Measurements from ENCODE around the gene VPS54. TPM values are rescaled to one million over a fixed set of nuclear protein-coding genes. Genes with fewer than 3 reads are reported as not detected.

VPS54 gene
- total RNA-seq, 4 donors from 2014 or later, result 19.0 to 24.1 (median 23.4) TPM

DNA sequence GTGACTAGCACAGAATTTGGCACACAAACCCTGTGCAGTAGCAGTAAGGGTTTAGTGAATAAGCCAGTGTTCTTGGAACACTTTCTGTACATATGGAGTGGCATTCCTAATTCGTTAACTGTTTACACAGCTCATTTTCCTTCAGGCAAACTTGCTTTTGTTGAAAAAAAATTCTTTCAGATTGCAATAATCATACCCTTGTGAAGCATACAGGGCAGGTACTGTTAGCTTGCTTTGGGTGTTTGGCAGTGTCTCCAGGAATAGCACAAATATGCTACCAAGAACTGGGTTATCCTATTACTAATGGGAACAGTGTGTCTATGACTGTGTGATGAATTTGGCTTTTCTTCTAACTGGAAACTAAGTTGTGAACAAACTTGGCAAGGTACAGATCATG lies 144.1 kb downstream of the VPS54 start:
- H3K9me3 ChIP-seq, result no peaks in the 10 kb centered on the region
- peaks cover 0 to 16% (median 6%) of the 10 kb centered on the region in 4 donors for H3K36me3 ChIP-seq
- 41% methylated on average over 1 of the region's 1 CpG for WGBS
- peaks cover 54 to 69% (median 64%) of the 10 kb centered on the region in 4 donors for H3K4me1 ChIP-seq
- H3K4me3 ChIP-seq, result no peak overlapping the region
- no peak for DNase-seq (ENCODE audit: extremely low spot score)
- H3K27ac ChIP-seq (replicated peaks in 1 of 4), result peak overlapping the region; percentile 64 to 81 (median 74)
- peak in 1 of 2 donors; percentile 67 for TF ChIP-seq POLR2AphosphoS5 (IDR thresholded peaks at IDR 0.05)
- TF ChIP-seq POLR2A (IDR thresholded peaks at IDR 0.05; ENCODE audit: low read depth), result no peak
- TF ChIP-seq EP300 (IDR thresholded peaks at IDR 0.05), result peak; percentile 61
- TF ChIP-seq, protein P1, sequence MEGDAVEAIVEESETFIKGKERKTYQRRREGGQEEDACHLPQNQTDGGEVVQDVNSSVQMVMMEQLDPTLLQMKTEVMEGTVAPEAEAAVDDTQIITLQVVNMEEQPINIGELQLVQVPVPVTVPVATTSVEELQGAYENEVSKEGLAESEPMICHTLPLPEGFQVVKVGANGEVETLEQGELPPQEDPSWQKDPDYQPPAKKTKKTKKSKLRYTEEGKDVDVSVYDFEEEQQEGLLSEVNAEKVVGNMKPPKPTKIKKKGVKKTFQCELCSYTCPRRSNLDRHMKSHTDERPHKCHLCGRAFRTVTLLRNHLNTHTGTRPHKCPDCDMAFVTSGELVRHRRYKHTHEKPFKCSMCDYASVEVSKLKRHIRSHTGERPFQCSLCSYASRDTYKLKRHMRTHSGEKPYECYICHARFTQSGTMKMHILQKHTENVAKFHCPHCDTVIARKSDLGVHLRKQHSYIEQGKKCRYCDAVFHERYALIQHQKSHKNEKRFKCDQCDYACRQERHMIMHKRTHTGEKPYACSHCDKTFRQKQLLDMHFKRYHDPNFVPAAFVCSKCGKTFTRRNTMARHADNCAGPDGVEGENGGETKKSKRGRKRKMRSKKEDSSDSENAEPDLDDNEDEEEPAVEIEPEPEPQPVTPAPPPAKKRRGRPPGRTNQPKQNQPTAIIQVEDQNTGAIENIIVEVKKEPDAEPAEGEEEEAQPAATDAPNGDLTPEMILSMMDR (IDR thresholded peaks at IDR 0.05), result no peak
- intact Hi-C loops (cut with DNase I), result no loop called here
- H3K27me3 ChIP-seq, result no peaks in the 10 kb centered on the region

DNA sequence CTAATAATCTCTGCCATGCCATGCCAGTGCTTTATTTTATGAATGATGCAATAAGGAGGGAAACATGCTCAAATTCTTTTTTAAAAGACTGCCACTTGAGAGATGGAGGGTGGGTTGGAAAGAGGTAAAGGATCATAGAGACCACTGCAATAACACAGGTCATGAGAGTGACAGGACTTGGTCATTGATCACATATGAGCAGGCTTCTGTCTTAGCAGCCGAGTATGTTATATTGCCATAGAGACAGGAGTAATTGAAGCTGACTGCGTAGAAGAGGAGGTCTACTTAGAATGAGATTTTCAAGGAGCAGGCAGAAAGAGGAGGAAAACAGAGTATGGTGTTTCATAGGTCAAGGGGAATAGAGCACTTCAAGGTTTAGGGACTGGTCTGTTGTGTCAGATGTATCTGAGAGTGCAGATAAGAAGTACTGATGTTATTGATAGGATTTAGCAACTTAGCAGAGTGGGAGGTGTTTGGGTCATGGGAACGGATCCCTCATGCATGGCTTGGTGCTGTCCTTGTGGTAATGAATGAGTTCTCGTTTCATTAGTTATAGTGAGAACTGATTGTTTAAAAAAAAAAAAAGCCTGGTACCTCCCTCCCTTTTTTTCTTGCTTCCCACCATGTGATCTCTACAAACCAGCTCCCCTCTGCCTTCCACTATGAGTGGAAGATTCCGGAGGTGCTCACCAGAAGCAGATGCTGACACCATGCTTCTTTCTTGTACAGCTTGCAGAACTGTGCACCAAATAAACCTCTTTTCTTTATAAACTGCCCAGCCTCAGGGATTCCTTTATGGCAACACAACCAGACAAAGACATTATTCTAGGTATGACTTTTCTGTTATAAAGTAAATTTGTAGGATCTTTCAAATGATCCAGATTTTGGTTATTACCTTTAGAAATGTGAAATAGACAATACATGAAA lies 144.8 kb downstream of the VPS54 start:
- intact Hi-C loops (cut with DNase I), result no loop called here
- TF ChIP-seq, protein P1 (IDR thresholded peaks at IDR 0.05), result no peak
- TF ChIP-seq EP300 (IDR thresholded peaks at IDR 0.05), result no peak
- TF ChIP-seq POLR2AphosphoS5 (IDR thresholded peaks at IDR 0.05), result no peak
- TF ChIP-seq POLR2A (IDR thresholded peaks at IDR 0.05; ENCODE audit: low read depth), result no peak
- no peak for DNase-seq (ENCODE audit: extremely low spot score)
- 91% methylated on average over 5 of the region's 5 CpGs for WGBS
- H3K27me3 ChIP-seq, result no peaks in the 10 kb centered on the region
- peaks cover 0 to 15% (median 6%) of the 10 kb centered on the region in 4 donors for H3K36me3 ChIP-seq
- peaks cover 54 to 72% (median 64%) of the 10 kb centered on the region in 4 donors for H3K4me1 ChIP-seq
- H3K27ac ChIP-seq (replicated peaks in 1 of 4), result peak overlapping the region; percentile 64 to 81 (median 74)
- no peak overlapping the region for H3K4me3 ChIP-seq
- H3K9me3 ChIP-seq, result no peaks in the 10 kb centered on the region

DNA sequence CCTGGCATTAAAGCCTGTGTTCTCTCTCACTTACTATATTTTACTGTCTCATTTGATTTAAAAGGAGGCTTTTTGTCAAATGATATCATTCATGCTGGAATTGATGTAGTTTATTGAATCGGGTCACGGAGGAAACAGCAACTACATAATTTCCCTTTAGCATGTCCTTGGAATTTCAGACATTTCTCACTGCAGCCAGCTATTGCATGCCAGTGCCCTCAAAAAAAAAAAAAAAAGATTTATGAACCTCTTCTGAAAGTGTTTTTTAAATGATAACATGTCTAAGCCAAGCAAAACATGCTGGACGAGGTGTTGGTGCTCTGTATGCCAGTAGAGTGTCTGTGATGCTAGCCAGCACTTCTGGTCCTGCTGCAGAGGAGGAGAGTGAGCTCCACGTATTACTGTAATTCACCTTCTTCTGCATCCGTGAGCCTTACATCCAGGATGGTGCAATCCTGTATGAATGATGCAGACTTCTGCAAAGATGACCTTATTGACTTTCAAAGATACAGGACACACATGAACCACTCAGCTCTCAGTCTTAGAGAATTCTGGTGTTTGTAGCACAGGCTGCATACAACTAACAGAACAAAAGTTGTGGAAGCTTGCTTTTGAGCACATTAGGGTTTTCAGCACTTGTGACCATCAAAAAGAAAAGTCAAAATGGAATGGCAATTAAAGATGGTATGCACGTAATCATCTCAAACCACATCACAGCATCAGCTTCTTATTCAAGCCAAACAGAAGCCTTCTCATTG lies 146.5 kb downstream of the VPS54 start:
- no peak for DNase-seq (ENCODE audit: extremely low spot score)
- TF ChIP-seq EP300 (IDR thresholded peaks at IDR 0.05) (peak; percentile 42), POLR2AphosphoS5 (IDR thresholded peaks at IDR 0.05) (peak; percentile 68 to 90), POLR2A (IDR thresholded peaks at IDR 0.05; ENCODE audit: low read depth) (no peak)
- TF ChIP-seq, protein P1 (IDR thresholded peaks at IDR 0.05), result no peak
- intact Hi-C loops (cut with DNase I), result no loop called here
- no peak overlapping the region for H3K4me3 ChIP-seq
- 58% methylated on average over 6 of the region's 6 CpGs for WGBS
- H3K27me3 ChIP-seq, result no peaks in the 10 kb centered on the region
- H3K27ac ChIP-seq (replicated peaks in 1 of 4), result peak overlapping the region; percentile 47 to 74 (median 54)
- no peaks in the 10 kb centered on the region for H3K9me3 ChIP-seq
- peaks cover 0 to 10% (median 3%) of the 10 kb centered on the region in 4 donors for H3K36me3 ChIP-seq
- H3K4me1 ChIP-seq, result peaks cover 54 to 76% (median 64%) of the 10 kb centered on the region in 4 donors

DNA sequence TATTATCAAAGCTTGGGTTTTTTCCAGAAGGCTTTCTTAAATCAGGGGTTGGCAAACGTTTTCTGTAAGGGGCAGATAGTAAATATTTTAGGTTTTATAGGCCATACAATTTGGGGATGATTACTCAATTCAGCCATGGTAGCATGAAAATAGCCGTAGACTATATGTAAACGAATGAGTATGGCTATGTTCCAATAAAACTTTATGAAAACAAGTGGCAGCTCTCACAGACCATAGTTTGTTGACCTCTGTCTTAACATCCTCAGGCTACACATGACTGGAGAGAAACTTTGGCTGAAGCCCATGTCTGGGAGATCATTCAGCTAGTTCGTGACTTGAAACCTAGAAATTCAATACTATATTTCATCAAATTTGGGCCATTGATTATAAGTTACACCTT lies 147.4 kb downstream of the VPS54 start:
- 43% methylated on average over 4 of the region's 4 CpGs for WGBS
- Histone ChIP-seq H3K27ac (replicated peaks in 1 of 4) (peak overlapping the region; percentile 47 to 74 (median 54)), H3K36me3 (peaks cover 0 to 10% (median 3%) of the 10 kb centered on the region in 4 donors), H3K4me1 (peaks cover 54 to 78% (median 64%) of the 10 kb centered on the region in 4 donors), H3K27me3 (no peaks in the 10 kb centered on the region), H3K9me3 (no peaks in the 10 kb centered on the region), H3K4me3 (no peak overlapping the region)
- DNase-seq (ENCODE audit: extremely low spot score), result no peak
- intact Hi-C loops (cut with DNase I), result no loop called here
- no peak for TF ChIP-seq EP300 (IDR thresholded peaks at IDR 0.05)
- no peak for TF ChIP-seq POLR2AphosphoS5 (IDR thresholded peaks at IDR 0.05)
- TF ChIP-seq, protein P1 (IDR thresholded peaks at IDR 0.05), result no peak
- TF ChIP-seq POLR2A (IDR thresholded peaks at IDR 0.05; ENCODE audit: low read depth), result no peak

Measured in esophagus muscularis mucosa (tissue), 4 donors.